GM19025 (cell line): Measurements from ENCODE around the gene VRK3.
"Not testable (repeated sequence)": the region's sequence is repeated elsewhere in the genome, so short reads cannot be mapped to it uniquely, and the experiment has no call there.

Source experiments
- ATAC-seq: cut with Tn5 transposase; IDR thresholded peaks from one replicate; pipeline ENCODE4 v1.9.1; 2021; ENCODE audit warnings: mild to moderate bottlenecking, low read depth, moderate library complexity; ENCODE audit not compliant: unreplicated experiment

Gene VRK3, protein sequence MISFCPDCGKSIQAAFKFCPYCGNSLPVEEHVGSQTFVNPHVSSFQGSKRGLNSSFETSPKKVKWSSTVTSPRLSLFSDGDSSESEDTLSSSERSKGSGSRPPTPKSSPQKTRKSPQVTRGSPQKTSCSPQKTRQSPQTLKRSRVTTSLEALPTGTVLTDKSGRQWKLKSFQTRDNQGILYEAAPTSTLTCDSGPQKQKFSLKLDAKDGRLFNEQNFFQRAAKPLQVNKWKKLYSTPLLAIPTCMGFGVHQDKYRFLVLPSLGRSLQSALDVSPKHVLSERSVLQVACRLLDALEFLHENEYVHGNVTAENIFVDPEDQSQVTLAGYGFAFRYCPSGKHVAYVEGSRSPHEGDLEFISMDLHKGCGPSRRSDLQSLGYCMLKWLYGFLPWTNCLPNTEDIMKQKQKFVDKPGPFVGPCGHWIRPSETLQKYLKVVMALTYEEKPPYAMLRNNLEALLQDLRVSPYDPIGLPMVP

GRCh38 chr19:50025022-50025793, at the start of gene VRK3:
Gene VRK3, minus strand, starts transcription at chr19:50025372. Its CDS starts 9,210 bp downstream, at chr19:50016162.
- ATAC-seq, result peak; percentile 83

DNA sequence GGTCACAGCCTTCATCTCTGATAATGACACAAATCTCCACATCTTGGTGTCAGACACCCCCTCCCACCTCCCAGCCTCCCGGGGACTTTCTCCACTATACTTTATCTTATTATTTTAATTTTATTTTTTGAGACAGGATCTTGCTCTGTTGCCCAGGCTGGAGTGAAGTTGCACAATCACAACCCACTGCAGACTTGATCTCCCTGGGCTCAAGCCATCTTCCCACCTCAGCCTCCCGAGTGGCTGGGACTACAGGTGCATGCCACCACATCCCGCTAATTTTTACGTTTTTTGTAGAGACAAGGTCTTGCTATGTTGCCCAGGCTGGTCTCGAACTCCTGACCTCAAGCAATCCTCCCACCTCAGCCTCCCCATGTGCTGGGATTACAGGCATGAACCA, 43.2 kb upstream of the VRK3 start:
- ATAC-seq, result not testable (repeated sequence)

GRCh38 chr19:50067575-50067974, 42.4 kb upstream of the VRK3 start:
- no peak for ATAC-seq

DNA sequence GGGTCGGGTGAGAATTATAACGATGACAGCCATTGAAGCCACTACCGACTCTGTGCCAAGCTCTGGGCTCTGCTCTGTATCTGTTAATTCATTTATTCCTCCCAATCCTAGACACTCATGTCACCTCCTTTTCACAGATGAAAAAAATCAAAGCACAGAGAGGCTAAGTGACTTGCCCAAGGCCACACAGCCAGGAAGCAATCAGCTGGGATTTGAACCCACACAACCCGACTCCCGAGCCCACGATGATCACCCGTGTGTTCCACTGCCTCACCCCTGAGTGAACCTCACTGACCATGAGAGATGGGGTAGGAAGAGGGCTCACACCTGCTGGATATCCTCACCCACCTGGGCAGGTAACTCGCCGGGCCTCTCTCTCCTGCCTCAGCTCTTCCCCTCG, 40.8 kb upstream of the VRK3 start:
- ATAC-seq, result no peak

DNA sequence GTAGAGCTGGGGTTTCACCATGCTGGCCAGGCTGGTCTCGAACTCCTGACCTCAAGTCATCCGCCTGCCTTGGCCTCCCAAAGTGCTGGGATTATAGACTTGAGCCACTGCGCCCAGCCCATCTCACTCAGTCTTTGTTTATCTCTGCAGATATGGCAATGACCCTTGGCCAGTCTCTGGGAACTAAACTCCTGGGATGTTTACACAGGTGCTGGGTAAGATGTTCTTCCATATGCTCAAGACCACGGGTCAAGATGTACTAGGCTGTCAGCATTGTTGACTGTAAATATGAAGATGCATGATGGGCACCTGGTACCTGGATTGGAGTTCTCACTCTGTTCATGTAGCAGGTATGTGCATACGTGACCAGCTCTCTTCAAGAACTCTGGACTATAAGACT, 36.5 kb upstream of the VRK3 start:
- ATAC-seq, result no peak

DNA sequence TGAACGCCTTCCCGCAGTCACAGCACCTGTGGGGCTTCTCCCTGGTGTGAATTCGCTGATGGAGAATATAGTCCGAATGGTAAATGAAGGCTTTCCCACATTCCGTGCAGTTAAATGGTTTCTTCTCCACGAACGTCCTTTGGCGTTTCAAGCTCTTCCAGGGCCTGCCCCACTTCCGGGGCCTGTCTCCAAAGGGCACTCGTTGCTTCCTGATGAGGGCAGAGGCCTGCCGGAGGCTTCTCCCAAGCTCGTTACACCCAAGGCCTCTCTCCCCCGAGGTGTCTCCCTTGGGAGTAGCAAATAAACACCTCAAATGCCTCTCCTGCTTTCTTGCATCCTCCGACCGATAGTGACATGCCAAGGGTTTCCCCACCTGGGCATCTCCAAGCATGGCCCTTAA, 34.9 kb upstream of the VRK3 start:
- no peak for ATAC-seq

DNA sequence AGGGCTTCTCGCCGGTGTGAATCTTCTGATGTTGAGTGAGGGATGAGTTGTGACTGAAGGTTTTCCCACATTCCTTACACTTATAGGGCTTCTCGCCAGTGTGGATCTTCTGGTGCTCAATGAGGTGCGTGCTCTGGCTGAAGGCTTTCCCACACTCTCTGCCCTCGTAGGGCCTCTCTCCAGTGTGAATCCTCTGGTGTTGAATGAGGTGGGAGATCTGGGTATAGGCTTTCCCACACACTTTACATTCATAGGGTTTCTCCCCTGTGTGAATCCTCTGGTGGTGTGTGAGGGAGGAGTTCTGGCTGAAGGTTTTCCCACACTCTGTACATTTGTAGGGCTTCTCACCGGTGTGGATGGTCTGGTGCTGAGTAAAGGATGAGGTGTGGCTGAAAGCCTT, 33.9 kb upstream of the VRK3 start:
- ATAC-seq, result no peak

- ATAC-seq, result no peak
These were observed 33.3 kb upstream of the VRK3 start for GRCh38 chr19:50058425-50058824.

GRCh38 chr19:50053119-50053518, 27.9 kb upstream of the VRK3 start:
- no peak for ATAC-seq

- no peak for ATAC-seq
These were observed 26.8 kb upstream of the VRK3 start for GRCh38 chr19:50051964-50052363.

- ATAC-seq, result not testable (repeated sequence)
These were observed 26.2 kb upstream of the VRK3 start for GRCh38 chr19:50051228-50051895.

GRCh38 chr19:50050406-50051227, 25.4 kb upstream of the VRK3 start:
- ATAC-seq, result no peak

DNA sequence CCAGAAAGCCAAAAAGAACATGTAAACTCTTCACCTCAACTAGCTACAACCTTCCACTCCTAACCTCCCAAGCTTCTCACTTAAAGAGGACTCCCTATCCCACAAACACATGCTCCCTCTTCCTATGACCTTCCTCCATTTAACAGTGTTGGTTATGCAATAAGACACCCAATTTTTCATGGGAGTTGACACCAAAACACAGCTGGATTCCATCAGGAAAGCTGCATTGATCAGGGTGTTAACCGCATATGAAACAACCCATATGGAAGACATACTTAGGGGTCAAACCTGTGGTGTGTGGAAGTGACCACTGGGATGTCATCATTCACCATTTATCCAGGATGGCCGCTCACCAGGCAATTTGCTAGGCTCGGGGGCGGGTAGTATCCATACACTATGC, 22.5 kb upstream of the VRK3 start:
- no peak for ATAC-seq

GRCh38 chr19:50046649-50047503, 21.7 kb upstream of the VRK3 start:
- ATAC-seq, result no peak

DNA sequence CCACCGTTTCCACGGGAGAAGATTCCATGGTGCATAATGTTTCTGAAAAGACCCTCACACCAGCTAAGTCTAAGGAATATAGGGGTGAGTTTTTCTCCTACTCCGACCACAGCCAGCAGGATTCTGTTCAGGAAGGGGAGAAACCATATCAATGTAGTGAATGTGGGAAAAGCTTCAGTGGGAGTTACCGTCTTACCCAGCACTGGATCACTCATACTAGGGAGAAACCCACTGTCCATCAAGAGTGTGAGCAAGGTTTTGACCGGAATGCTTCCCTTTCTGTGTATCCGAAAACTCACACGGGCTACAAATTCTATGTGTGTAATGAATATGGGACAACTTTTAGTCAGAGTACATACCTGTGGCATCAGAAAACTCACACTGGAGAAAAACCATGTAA, 19.8 kb upstream of the VRK3 start:
- no peak for ATAC-seq

DNA sequence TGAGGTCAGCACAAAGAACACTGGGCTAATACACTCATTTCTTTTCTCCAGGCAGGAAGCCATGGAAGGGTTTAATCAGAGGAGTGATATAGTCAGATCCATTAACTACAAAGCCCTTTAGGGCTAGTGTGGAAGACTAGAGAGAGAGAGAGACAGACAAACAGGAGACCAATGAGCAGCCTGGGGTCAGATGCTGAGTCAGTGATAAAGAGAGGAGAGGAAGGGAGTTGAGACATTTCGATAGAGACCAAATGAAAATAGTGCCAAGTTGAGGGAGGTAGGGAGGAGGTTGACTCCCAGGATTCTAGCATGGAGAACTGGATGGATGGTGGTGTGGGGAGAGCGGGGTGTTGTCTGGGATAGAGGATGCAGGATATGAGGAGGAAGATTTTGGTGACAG, 18.8 kb upstream of the VRK3 start:
- ATAC-seq, result no peak

DNA sequence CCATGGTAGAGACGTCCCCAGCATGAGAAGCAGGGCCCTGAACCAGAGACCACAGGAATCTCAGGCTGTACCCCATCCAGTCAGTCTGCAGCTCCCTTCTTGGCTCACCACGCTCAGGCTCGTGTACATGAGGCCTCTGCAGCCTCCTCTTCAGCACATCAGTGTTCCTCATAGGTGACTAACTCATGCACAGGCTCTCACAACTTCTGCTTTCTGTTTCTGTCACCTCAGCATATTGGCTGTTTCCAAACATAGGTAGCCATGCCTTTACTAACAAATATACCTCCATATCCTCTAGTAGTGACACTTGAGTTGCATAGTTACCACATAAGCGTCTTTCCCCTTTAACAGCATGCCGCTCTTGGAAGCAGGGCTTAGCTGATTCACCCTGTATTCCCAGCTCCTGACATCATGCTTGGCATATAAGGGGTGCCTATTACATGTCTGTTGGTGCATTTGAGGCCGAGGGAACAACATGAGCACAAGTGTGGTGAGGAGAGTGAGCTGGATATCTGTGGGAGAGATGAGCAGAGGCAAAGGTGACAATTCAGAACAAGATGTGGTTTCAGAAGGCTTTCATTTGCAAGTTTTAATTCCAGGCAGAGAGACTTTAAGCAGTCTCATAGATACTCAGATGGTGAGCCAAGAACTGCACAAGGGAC, 17.3 kb upstream of the VRK3 start:
- no peak for ATAC-seq

GRCh38 chr19:50040967-50041366, 15.8 kb upstream of the VRK3 start:
- no peak for ATAC-seq

GRCh38 chr19:50039968-50040367, 14.8 kb upstream of the VRK3 start:
- ATAC-seq, result no peak
